H1 (cell line): Measurements from ENCODE around the gene COL25A1. TPM values are rescaled to one million over a fixed set of nuclear protein-coding genes. Genes with fewer than 3 reads are reported as not detected.

Source experiments
- CTCF ChIA-PET: fragments of 300-600 bp; sonication (Branson Sonifier 250); formaldehyde crosslinking; loops from one replicate; lab custom pipeline; 2021; ENCODE audit not compliant: partially characterized antibody; lab: Charles Lee
- POLR2A ChIA-PET: fragments of 300-600 bp; sonication (Branson Sonifier 250); formaldehyde crosslinking; loops from one replicate; lab custom pipeline; 2021; ENCODE audit warnings: inconsistent platforms; ENCODE audit not compliant: partially characterized antibody; lab: Charles Lee
- DNase-seq, 2 experiments: peaks; one replicate each; pipeline versions ENCODE4 v3.0.0 to v3.0.0-alpha.2; 2010 to 2022; ENCODE audit warnings: low spot score in 2 of 2, low read depth in 1 of 2, mixed read lengths in 1 of 2
- FAIRE-seq: peaks from 2 replicates; lab custom pipeline; 2011; peaks lifted over from hg19 to GRCh38; lab: Jason Lieb, UNC
- H2AFZ ChIP-seq: 2 replicates; pipeline ENCODE4 v1.8.1; 2012; ENCODE audit warnings: low read length, inconsistent platforms
- H2AK5ac ChIP-seq: 2 replicates; pipeline ENCODE4 v1.6.1; 2013; ENCODE audit warnings: low read depth, low read length
- H2BK120ac ChIP-seq: replicated peaks from 2 replicates; pipeline ENCODE3; 2013; ENCODE audit warnings: low read depth, low read length, inconsistent platforms
- H2BK12ac ChIP-seq: 2 replicates; pipeline ENCODE4 v1.6.1; 2013; ENCODE audit warnings: low read depth, low read length
- H2BK15ac ChIP-seq: 2 replicates; pipeline ENCODE4 v1.6.1; 2013; ENCODE audit warnings: low read length
- H2BK20ac ChIP-seq: 2 replicates; pipeline ENCODE4 v1.6.1; 2013; ENCODE audit warnings: low read length
- H2BK5ac ChIP-seq: 2 replicates; pipeline ENCODE4 v1.6.1; 2013; ENCODE audit warnings: low read depth, low read length
- H3K14ac ChIP-seq: 2 replicates; pipeline ENCODE4 v1.6.1; 2013; ENCODE audit warnings: inconsistent platforms; ENCODE audit not compliant: insufficient read length
- H3K18ac ChIP-seq: 2 replicates; pipeline ENCODE4 v1.6.1; 2013; ENCODE audit warnings: low read length; ENCODE audit errors: extremely low read depth
- H3K23ac ChIP-seq: 2 replicates; pipeline ENCODE4 v1.6.1; 2013; ENCODE audit warnings: inconsistent platforms; ENCODE audit not compliant: insufficient read length
- H3K23me2 ChIP-seq: 2 replicates; pipeline ENCODE4 v1.6.1; 2013; ENCODE audit warnings: low read depth, low read length
- H3K27ac ChIP-seq: 2 replicates; pipeline ENCODE4 v1.6.1; 2011; ENCODE audit warnings: low read depth, low read length, inconsistent platforms
- H3K27me3 ChIP-seq, 4 experiments: replicated peaks in 1 of 4; 1 replicate in 1 of 4; 2 replicates in 3 of 4; pipeline versions ENCODE4 v1.6.1 to v1.8.1; 2011 to 2013; ENCODE audit warnings: low read length in 3 of 4, mild to moderate bottlenecking in 3 of 4, inconsistent platforms in 2 of 4, mixed read lengths in 2 of 4, moderate library complexity in 1 of 4; ENCODE audit not compliant: control insufficient read depth in 3 of 4, insufficient read depth in 3 of 4; ENCODE audit errors: extremely low read depth in 1 of 4
- H3K36me3 ChIP-seq, 4 experiments: 2 replicates each; pipeline versions ENCODE4 v1.6.1 to v1.8.1; 2011 to 2013; ENCODE audit warnings: mild to moderate bottlenecking in 4 of 4, low read length in 3 of 4, moderate library complexity in 2 of 4, control low read depth in 1 of 4, inconsistent platforms in 1 of 4; ENCODE audit not compliant: insufficient read depth in 4 of 4, control insufficient read depth in 2 of 4
- H3K4ac ChIP-seq: replicated peaks from 2 replicates; pipeline ENCODE3; 2013; ENCODE audit warnings: low read length, low read depth, mixed read lengths, inconsistent platforms; ENCODE audit not compliant: insufficient read length
- H3K4me1 ChIP-seq, 4 experiments: replicated peaks in 1 of 4; 1 replicate in 1 of 4; 2 replicates in 3 of 4; pipeline versions ENCODE4 v1.6.1 to v1.8.1; 2011 to 2013; ENCODE audit warnings: low read length in 3 of 4, inconsistent platforms in 2 of 4, mixed read lengths in 1 of 4; ENCODE audit not compliant: insufficient read depth in 4 of 4, control insufficient read depth in 3 of 4
- H3K4me2 ChIP-seq, 2 experiments: 2 replicates each; pipeline versions ENCODE4 v1.6.1 to v1.8.1; 2011 to 2013; ENCODE audit warnings: low read depth in 2 of 2, low read length in 2 of 2, control low read depth in 1 of 2, inconsistent platforms in 1 of 2, mild to moderate bottlenecking in 1 of 2; ENCODE audit not compliant: insufficient read depth in 1 of 2
- H3K4me3 ChIP-seq, 4 experiments: fragments of 200-600, 300-600 bp in 1 of 4; sonication (generic), shearing (Covaris generic), sonication (Bioruptor Twin) in 1 of 4; 2 replicates each; pipeline versions ENCODE4 v1.5.1 to v1.8.1; 2011 to 2016; ENCODE audit warnings: low read length in 4 of 4, low read depth in 3 of 4, control low read depth in 2 of 4, inconsistent platforms in 2 of 4, mild to moderate bottlenecking in 2 of 4, mixed read lengths in 1 of 4, moderate library complexity in 1 of 4; ENCODE audit not compliant: insufficient read depth in 2 of 4; ENCODE audit errors: extremely low read depth in 1 of 4
- H3K56ac ChIP-seq: replicated peaks from 2 replicates; pipeline ENCODE3; 2013; ENCODE audit warnings: low read depth, mild to moderate bottlenecking, mixed read lengths, low read length, inconsistent platforms; ENCODE audit not compliant: insufficient read length
- H3K79me1 ChIP-seq: 2 replicates; pipeline ENCODE4 v1.6.1; 2013; ENCODE audit warnings: low read depth, low read length, control low read depth
- H3K79me2 ChIP-seq, 2 experiments: 2 replicates each; pipeline versions ENCODE4 v1.6.1 to v1.8.1; 2012 to 2013; ENCODE audit warnings: low read length in 2 of 2, mild to moderate bottlenecking in 2 of 2, inconsistent platforms in 1 of 2; ENCODE audit not compliant: insufficient read depth in 2 of 2, control insufficient read depth in 1 of 2
- H3K9ac ChIP-seq, 4 experiments: replicated peaks in 1 of 4; 1 replicate in 1 of 4; 2 replicates in 3 of 4; pipeline versions ENCODE4 v1.6.1 to v1.8.1; 2011 to 2013; ENCODE audit warnings: low read depth in 3 of 4, low read length in 3 of 4, control low read depth in 2 of 4, mild to moderate bottlenecking in 2 of 4, moderate library complexity in 2 of 4, inconsistent platforms in 1 of 4; ENCODE audit errors: extremely low read depth in 1 of 4
- H3K9me3 ChIP-seq, 2 experiments: 2 replicates each; pipeline versions ENCODE4 v1.6.1 to v1.8.1; 2012 to 2013; ENCODE audit warnings: mild to moderate bottlenecking in 2 of 2, moderate library complexity in 2 of 2, control low read depth in 1 of 2, inconsistent platforms in 1 of 2, low read depth in 1 of 2, low read length in 1 of 2, mixed read lengths in 1 of 2; ENCODE audit not compliant: insufficient read depth in 2 of 2
- H4K20me1 ChIP-seq, 2 experiments: replicated peaks in 1 of 2; 2 replicates each; pipeline versions ENCODE3 to v1.8.1; 2011 to 2013; ENCODE audit warnings: inconsistent platforms in 2 of 2, low read length in 2 of 2, mild to moderate bottlenecking in 1 of 2; ENCODE audit not compliant: insufficient read depth in 2 of 2, control insufficient read depth in 1 of 2
- H4K5ac ChIP-seq: 2 replicates; pipeline ENCODE4 v1.6.1; 2013; ENCODE audit warnings: low read length, low read depth, mixed read lengths, inconsistent platforms; ENCODE audit not compliant: insufficient read length
- H4K8ac ChIP-seq: 2 replicates; pipeline ENCODE4 v1.8.0; 2013; ENCODE audit warnings: mild to moderate bottlenecking, moderate library complexity, low read length, inconsistent platforms; ENCODE audit not compliant: insufficient read depth; ENCODE audit errors: extremely low read depth
- H4K91ac ChIP-seq: replicated peaks from 2 replicates; pipeline ENCODE3; 2013; ENCODE audit warnings: low read length, mixed read lengths, inconsistent platforms; ENCODE audit not compliant: insufficient read length
- ATF2 ChIP-seq: IDR thresholded peaks from 2 replicates; pipeline ENCODE4 v1.6.1; 2012; ENCODE audit warnings: low read length, inconsistent platforms
- CBX5 ChIP-seq: fragments of 300-800, 300-1000 bp; sonication (generic); IDR thresholded peaks from 2 replicates; pipeline ENCODE4 v1.7.1; 2016; ENCODE audit warnings: antibody characterized with exemption, low read length, low read depth
- CTBP2 ChIP-seq: IDR thresholded peaks from 2 replicates; pipeline ENCODE4 v1.7.0; 2011; ENCODE audit warnings: borderline replicate concordance, mild to moderate bottlenecking, moderate library complexity, mixed read lengths, low read length; ENCODE audit not compliant: insufficient read depth, insufficient read length
- JUND ChIP-seq: IDR thresholded peaks from 2 replicates; pipeline ENCODE4 v1.6.1; 2011; ENCODE audit warnings: mild to moderate bottlenecking, improper control_type of control experiment, low read length
- POLR2AphosphoS5 ChIP-seq: IDR thresholded peaks from 2 replicates; pipeline ENCODE4 v1.6.1; 2011; ENCODE audit warnings: low read depth, low read length
- RNF2 ChIP-seq: fragments of 200-900, 300-1000 bp; sonication (generic); IDR thresholded peaks from 2 replicates; pipeline ENCODE4 v1.7.1; 2016; ENCODE audit warnings: borderline replicate concordance, low read depth, mild to moderate bottlenecking, antibody characterized with exemption, low read length; ENCODE audit not compliant: poor library complexity, severe bottlenecking; ENCODE audit errors: missing control alignments
- SAP30 ChIP-seq: fragments of 300-600 bp; sonication (generic); IDR thresholded peaks from 2 replicates; pipeline ENCODE4 v1.7.1; 2012; ENCODE audit warnings: low read length, moderate library complexity, mild to moderate bottlenecking, inconsistent platforms; ENCODE audit not compliant: insufficient read depth, insufficient replicate concordance
- SUZ12 ChIP-seq: fragments of 200-600 bp; sonication (generic); IDR thresholded peaks from 2 replicates; pipeline ENCODE4 v1.6.1; 2012; ENCODE audit warnings: mild to moderate bottlenecking, inconsistent platforms, low read length, moderate library complexity, mixed read lengths
- TAF7 ChIP-seq: optimal IDR thresholded peaks from 2 replicates; pipeline ENCODE3; 2011; ENCODE audit warnings: low read depth, mild to moderate bottlenecking, inconsistent platforms, low read length, moderate library complexity, borderline replicate concordance
- USF2 ChIP-seq: IDR thresholded peaks from 2 replicates; pipeline ENCODE4 v1.6.1; 2011; ENCODE audit warnings: low read length, improper control_type of control experiment
- ZNF274 ChIP-seq: IDR thresholded peaks from 2 replicates; pipeline ENCODE4 v1.7.0; 2012; ENCODE audit warnings: low read length, borderline replicate concordance; ENCODE audit errors: extremely low read depth
- polyA plus RNA-seq, 7 experiments: library from polyadenylated mRNA; depleted of rRNA in 3 of 7; stranded (reverse) in 5 of 7; unstranded in 2 of 7; fragments of >200 nt in 5 of 7; fragments of 200-250 nt in 2 of 7; gene quantifications; 1 replicate in 5 of 7; 2 replicates in 1 of 7; 4 replicates in 1 of 7; pipeline versions ENCODE4 v1.2.1 to v1.2.3, GENCODE V29; 2011 to 2013; ENCODE audit warnings: missing spikeins in 2 of 7, mixed read lengths in 2 of 7
- total RNA-seq: library from RNA; stranded (reverse); fragmentation: NEBNext Ultra II Directional; extraction: Animal tissue kit (Norgen Biotek cat#: 25700); gene quantifications from 2 replicates; pipeline ENCODE4 v1.2.1, GENCODE V29; 2021

Gene COL25A1
- total and polyA plus RNA-seq, 2 of the 8 experiments (the other 6 are each of a cell fraction or from before 2014, with no cell fraction given), result 1.1 to 8.3 TPM

- Histone ChIP-seq H4K5ac (no peak overlapping the region), H3K23ac (no peak overlapping the region), H3K56ac (peak overlapping the region; percentile 92), H3K9ac (no peak overlapping the region), H3K79me1 (no peaks in the 10 kb centered on the region), H3K79me2 (no peaks in the 10 kb centered on the region), H4K20me1 (peaks cover 0 to 2% of the 10 kb centered on the region in 2 experiments), H2BK15ac (no peak overlapping the region), H2BK5ac (no peak overlapping the region), H3K9me3 (no peaks in the 10 kb centered on the region), H3K27ac (no peak overlapping the region), H2AFZ (no peak overlapping the region), H3K4me1 (peaks cover 0 to 10% (median 2%) of the 10 kb centered on the region in 4 experiments; a peak in 2 of 7 replicates), H3K23me2 (peaks cover 2% of the 10 kb centered on the region; the same call in 1 of the 2 replicates), H3K4me3 (no peak overlapping the region), H3K36me3 (no peaks in the 10 kb centered on the region; a peak in 1 of 8 replicates), H3K4me2 (no peak overlapping the region), H2BK120ac (no peak overlapping the region), H2AK5ac (no peak overlapping the region), H4K91ac (peak overlapping the region; percentile 80), H3K18ac (no peak overlapping the region), H2BK12ac (no peak overlapping the region), H4K8ac (no peak overlapping the region; the same call in 1 of the 2 replicates), H3K27me3 (no peaks in the 10 kb centered on the region), H3K4ac (no peak overlapping the region), H3K14ac (no peak overlapping the region), H2BK20ac (no peak overlapping the region)
- DNase-seq (no peak), FAIRE-seq (no peak)
- ChIA-PET POLR2A (no interaction called here), CTCF (no interaction called here)
- TF ChIP-seq SUZ12 (no peak), CBX5 (no peak), RNF2 (no peak), ZNF274 (no peak), JUND (no peak), POLR2AphosphoS5 (no peak), SAP30 (no peak), CTBP2 (no peak), TAF7 (no peak), ATF2 (no peak), USF2 (no peak)
Measured at GRCh38 chr4:109149836-109150235, 152.6 kb downstream of the COL25A1 start.
